WTC11 (cell line): ENCODE results near the gene BTBD2.

ENCODE experiments used
- CTCF ChIP-seq: fragments of 200-600 bp; IDR thresholded peaks from 2 replicates; pipeline ENCODE4 v1.8.0; 2022; ENCODE audit warnings: antibody characterized with exemption
- E2F4 ChIP-seq: sonication (generic); formaldehyde crosslinking; IDR thresholded peaks from 2 replicates; pipeline ENCODE4 v1.8.1; 2022; ENCODE audit warnings: low read depth, mild to moderate bottlenecking, moderate library complexity, missing genetic modification reagents, borderline replicate concordance
- ELF4 ChIP-seq: sonication (generic); formaldehyde crosslinking; IDR thresholded peaks from 2 replicates; pipeline ENCODE4 v1.8.1; 2022; ENCODE audit warnings: low read depth, mild to moderate bottlenecking, moderate library complexity, missing genetic modification reagents
- ESRRA ChIP-seq: sonication (generic); formaldehyde crosslinking; IDR thresholded peaks from 2 replicates; pipeline ENCODE4 v1.8.1; 2022; ENCODE audit warnings: mild to moderate bottlenecking, missing genetic modification reagents, borderline replicate concordance
- JUN ChIP-seq: sonication (generic); formaldehyde crosslinking; IDR thresholded peaks from 2 replicates; pipeline ENCODE4 v1.8.0; 2023; ENCODE audit warnings: mild to moderate bottlenecking, missing genetic modification reagents
- NFYB ChIP-seq: sonication (generic); formaldehyde crosslinking; conservative IDR thresholded peaks from 2 replicates; pipeline ENCODE4 v1.8.0; 2022; ENCODE audit warnings: low read depth, missing genetic modification reagents
- ZNF416 ChIP-seq: fragments of 250-450 bp; sonication (Bioruptor Pico); IDR thresholded peaks from 2 replicates; pipeline ENCODE4 v1.9.0; 2021; ENCODE audit warnings: mild to moderate bottlenecking, inconsistent platforms
- TF ChIP-seq, protein P1 (sequence below): sonication (generic); formaldehyde crosslinking; IDR thresholded peaks from 2 replicates; pipeline ENCODE4 v1.8.1; 2022; ENCODE audit warnings: low read depth, missing genetic modification reagents, borderline replicate concordance
- TF ChIP-seq, protein P2 (sequence below): sonication (generic); formaldehyde crosslinking; IDR thresholded peaks from 2 replicates; pipeline ENCODE4 v1.8.1; 2023; ENCODE audit warnings: mild to moderate bottlenecking, missing genetic modification reagents, borderline replicate concordance

DNA sequence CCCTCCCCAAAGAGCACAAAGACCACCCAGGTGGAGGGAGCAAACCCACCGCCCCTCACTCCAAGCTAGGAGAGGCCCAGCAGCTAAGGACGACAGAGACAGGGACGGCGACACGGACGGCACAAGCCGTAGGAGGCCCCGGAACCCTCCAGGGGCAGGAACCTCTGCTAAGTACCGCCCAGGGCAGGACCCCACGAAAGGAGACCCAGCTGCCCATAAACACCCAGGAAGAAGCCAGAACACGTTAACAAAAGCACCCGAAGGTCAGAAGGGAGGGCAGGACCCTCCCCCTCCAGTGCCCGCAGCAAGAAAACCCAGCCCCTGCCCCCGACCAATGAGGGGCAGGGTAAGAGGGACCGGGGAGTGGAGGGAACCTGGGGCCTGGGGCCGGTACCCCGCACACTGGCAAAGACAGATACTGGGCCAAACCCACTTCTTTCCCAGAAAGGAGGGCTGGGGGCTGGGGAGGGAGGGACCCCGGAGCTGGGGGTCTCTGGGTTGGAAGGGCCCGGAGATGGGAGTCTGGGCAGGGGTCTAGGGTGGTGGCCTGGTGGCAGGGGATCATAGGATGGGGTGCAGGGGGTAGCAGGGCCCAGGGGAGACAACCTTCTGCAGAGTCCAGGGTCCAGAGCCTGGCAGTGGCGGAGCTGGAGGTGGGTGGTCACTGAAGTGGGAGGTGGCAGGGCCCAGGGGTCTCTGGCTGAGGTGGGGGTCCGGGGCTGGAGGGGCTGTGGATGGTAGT, 2.4 kb downstream of the BTBD2 start:
- TF ChIP-seq NFYB (CRISPR knock-in tag) (no peak), CTCF (no peak), E2F4 (CRISPR knock-in tag) (no peak), JUN (CRISPR knock-in tag) (no peak), ZNF416 (no peak), ELF4 (no peak), ESRRA (CRISPR knock-in tag) (no peak)
- TF ChIP-seq, protein P1, sequence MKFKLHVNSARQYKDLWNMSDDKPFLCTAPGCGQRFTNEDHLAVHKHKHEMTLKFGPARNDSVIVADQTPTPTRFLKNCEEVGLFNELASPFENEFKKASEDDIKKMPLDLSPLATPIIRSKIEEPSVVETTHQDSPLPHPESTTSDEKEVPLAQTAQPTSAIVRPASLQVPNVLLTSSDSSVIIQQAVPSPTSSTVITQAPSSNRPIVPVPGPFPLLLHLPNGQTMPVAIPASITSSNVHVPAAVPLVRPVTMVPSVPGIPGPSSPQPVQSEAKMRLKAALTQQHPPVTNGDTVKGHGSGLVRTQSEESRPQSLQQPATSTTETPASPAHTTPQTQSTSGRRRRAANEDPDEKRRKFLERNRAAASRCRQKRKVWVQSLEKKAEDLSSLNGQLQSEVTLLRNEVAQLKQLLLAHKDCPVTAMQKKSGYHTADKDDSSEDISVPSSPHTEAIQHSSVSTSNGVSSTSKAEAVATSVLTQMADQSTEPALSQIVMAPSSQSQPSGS, result no peak
- TF ChIP-seq, protein P2, sequence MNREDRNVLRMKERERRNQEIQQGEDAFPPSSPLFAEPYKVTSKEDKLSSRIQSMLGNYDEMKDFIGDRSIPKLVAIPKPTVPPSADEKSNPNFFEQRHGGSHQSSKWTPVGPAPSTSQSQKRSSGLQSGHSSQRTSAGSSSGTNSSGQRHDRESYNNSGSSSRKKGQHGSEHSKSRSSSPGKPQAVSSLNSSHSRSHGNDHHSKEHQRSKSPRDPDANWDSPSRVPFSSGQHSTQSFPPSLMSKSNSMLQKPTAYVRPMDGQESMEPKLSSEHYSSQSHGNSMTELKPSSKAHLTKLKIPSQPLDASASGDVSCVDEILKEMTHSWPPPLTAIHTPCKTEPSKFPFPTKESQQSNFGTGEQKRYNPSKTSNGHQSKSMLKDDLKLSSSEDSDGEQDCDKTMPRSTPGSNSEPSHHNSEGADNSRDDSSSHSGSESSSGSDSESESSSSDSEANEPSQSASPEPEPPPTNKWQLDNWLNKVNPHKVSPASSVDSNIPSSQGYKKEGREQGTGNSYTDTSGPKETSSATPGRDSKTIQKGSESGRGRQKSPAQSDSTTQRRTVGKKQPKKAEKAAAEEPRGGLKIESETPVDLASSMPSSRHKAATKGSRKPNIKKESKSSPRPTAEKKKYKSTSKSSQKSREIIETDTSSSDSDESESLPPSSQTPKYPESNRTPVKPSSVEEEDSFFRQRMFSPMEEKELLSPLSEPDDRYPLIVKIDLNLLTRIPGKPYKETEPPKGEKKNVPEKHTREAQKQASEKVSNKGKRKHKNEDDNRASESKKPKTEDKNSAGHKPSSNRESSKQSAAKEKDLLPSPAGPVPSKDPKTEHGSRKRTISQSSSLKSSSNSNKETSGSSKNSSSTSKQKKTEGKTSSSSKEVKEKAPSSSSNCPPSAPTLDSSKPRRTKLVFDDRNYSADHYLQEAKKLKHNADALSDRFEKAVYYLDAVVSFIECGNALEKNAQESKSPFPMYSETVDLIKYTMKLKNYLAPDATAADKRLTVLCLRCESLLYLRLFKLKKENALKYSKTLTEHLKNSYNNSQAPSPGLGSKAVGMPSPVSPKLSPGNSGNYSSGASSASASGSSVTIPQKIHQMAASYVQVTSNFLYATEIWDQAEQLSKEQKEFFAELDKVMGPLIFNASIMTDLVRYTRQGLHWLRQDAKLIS (CRISPR knock-in tag), result no peak
